MM.1S (cell line): ENCODE measurements around the gene USF2.

Source experiments
- CTCF ChIP-seq: fragments of 300-600 bp; sonication (generic); IDR thresholded peaks from 2 replicates; pipeline ENCODE4 v1.5.1; 2016; ENCODE audit warnings: antibody characterized with exemption, low read length, mixed read lengths
- EZH2 ChIP-seq: fragments of 300-600 bp; sonication (generic); optimal IDR thresholded peaks from 2 replicates; pipeline ENCODE3; 2017; ENCODE audit warnings: low read depth, mild to moderate bottlenecking, antibody characterized with exemption, low read length, mixed read lengths

- TF ChIP-seq CTCF, result no peak
- no peak for TF ChIP-seq EZH2
Measured at GRCh38 chr19:35284153-35285094, 15.7 kb downstream of the USF2 start.
